SU-DHL-6 (cell line): ENCODE measurements around the gene DOK6.

Source experiments
- CTCF ChIP-seq: fragments of 200-600 bp; sonication (generic); IDR thresholded peaks from one replicate; pipeline ENCODE4 v1.5.1; 2017; ENCODE audit warnings: antibody characterized with exemption, mild to moderate bottlenecking, low read length, moderate library complexity; ENCODE audit not compliant: insufficient read depth, poor library complexity, severe bottlenecking
- EZH2phosphoT487 ChIP-seq: fragments of 200-600 bp; sonication (generic), shearing (Covaris generic); conservative IDR thresholded peaks from 2 replicates; pipeline ENCODE4 v1.6.1; 2018; ENCODE audit warnings: mild to moderate bottlenecking, antibody characterized with exemption, low read length, moderate library complexity, mixed read lengths

GRCh38 chr18:69631281-69631680 is 230.6 kb downstream of the DOK6 start:
- TF ChIP-seq CTCF (no peak), EZH2phosphoT487 (no peak)
